ENCODE data around the gene HSPB1. TPM values are rescaled to one million over a fixed set of nuclear protein-coding genes. Genes with fewer than 3 reads are reported as not detected.
"Not testable (repeated sequence)": the region's sequence is repeated elsewhere in the genome, so short reads cannot be mapped to it uniquely, and the experiment has no call there.

Gene HSPB1
- total RNA-seq, 4 donors from 2014 or later = 59.0 to 139 (median 88.3) TPM

- TF ChIP-seq POLR2A (IDR thresholded peaks at IDR 0.05) = no peak
- TF ChIP-seq, protein P1, sequence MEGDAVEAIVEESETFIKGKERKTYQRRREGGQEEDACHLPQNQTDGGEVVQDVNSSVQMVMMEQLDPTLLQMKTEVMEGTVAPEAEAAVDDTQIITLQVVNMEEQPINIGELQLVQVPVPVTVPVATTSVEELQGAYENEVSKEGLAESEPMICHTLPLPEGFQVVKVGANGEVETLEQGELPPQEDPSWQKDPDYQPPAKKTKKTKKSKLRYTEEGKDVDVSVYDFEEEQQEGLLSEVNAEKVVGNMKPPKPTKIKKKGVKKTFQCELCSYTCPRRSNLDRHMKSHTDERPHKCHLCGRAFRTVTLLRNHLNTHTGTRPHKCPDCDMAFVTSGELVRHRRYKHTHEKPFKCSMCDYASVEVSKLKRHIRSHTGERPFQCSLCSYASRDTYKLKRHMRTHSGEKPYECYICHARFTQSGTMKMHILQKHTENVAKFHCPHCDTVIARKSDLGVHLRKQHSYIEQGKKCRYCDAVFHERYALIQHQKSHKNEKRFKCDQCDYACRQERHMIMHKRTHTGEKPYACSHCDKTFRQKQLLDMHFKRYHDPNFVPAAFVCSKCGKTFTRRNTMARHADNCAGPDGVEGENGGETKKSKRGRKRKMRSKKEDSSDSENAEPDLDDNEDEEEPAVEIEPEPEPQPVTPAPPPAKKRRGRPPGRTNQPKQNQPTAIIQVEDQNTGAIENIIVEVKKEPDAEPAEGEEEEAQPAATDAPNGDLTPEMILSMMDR (IDR thresholded peaks at IDR 0.05) = no peak
- Histone ChIP-seq H3K4me1 (peaks cover 0 to 16% (median 9%) of the 10 kb centered on the region in 4 donors), H3K27ac (no peak overlapping the region), H3K36me3 (no peaks in the 10 kb centered on the region), H3K4me3 (no peak overlapping the region), H3K27me3 (peaks cover 0 to 14% of the 10 kb centered on the region in 2 donors), H3K9me3 (no peaks in the 10 kb centered on the region)
- DNase-seq = no peak
These were observed 34.6 kb upstream of the HSPB1 start for GRCh38 chr7:76267894-76268183.

GRCh38 chr7:76268376-76268775 lies 34.1 kb upstream of the HSPB1 start:
- peaks cover 0 to 14% of the 10 kb centered on the region in 2 donors for H3K27me3 ChIP-seq
- no peak for TF ChIP-seq POLR2A (IDR thresholded peaks at IDR 0.05)
- TF ChIP-seq, protein P1 (IDR thresholded peaks at IDR 0.05) = no peak
- no peaks in the 10 kb centered on the region for H3K9me3 ChIP-seq
- H3K36me3 ChIP-seq = no peaks in the 10 kb centered on the region
- no peak overlapping the region for H3K4me3 ChIP-seq
- peaks cover 0 to 16% (median 9%) of the 10 kb centered on the region in 4 donors for H3K4me1 ChIP-seq
- no peak overlapping the region for H3K27ac ChIP-seq
- no peak for DNase-seq

DNA sequence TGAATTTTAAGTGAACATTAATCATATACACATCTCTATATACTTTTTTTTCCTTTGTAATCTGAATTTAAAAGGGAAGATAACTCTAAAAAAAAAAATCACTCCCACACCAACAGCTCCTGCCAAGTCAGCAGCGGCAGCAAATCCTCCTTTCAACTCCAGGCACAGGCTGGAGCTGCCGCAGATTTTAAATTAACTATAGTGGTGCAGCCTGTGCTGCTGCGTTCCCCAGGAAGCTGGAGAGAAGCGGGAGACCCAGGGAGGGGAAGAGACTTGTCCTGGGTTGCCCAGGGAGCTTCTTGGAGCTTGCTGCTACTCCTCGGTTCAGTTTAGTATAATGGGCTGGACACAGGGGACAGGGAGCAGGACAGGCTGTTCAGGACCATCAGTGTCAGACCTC lies 32.6 kb upstream of the HSPB1 start:
- no peak overlapping the region for H3K27ac ChIP-seq
- no peak for DNase-seq
- no peak overlapping the region for H3K4me3 ChIP-seq
- H3K36me3 ChIP-seq = no peaks in the 10 kb centered on the region
- TF ChIP-seq, protein P1 (IDR thresholded peaks at IDR 0.05) = no peak
- TF ChIP-seq POLR2A (IDR thresholded peaks at IDR 0.05) = no peak
- peaks cover 0 to 14% of the 10 kb centered on the region in 2 donors for H3K27me3 ChIP-seq
- peaks cover 0 to 16% (median 9%) of the 10 kb centered on the region in 4 donors for H3K4me1 ChIP-seq
- no peaks in the 10 kb centered on the region for H3K9me3 ChIP-seq

DNA sequence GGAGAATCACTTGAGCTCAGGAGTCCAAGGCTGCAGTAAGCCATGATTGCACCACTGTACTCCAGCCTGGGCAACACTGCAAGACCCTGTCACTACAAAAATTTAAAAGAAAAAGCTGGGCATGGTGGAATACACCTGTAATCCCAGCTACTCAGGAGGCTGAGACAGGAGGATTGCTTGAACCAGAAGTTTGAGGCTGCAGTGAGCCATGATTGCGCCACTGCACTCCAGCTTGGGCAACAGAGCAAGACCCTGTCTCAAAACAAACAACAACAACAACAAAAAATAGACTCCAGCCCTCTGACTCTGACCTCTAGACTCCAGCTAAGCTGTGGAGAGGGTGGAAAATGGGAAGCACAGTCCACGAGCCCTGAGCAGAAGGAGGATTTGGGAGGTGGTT lies 31.1 kb upstream of the HSPB1 start:
- H3K27ac ChIP-seq, H3K9me3 ChIP-seq, H3K36me3 ChIP-seq, DNase-seq, H3K4me3 ChIP-seq: not testable (repeated sequence)
- H3K4me1 ChIP-seq = peaks cover 0 to 16% (median 9%) of the 10 kb centered on the region in 4 donors
- peaks cover 0 to 14% of the 10 kb centered on the region in 2 donors for H3K27me3 ChIP-seq

DNA sequence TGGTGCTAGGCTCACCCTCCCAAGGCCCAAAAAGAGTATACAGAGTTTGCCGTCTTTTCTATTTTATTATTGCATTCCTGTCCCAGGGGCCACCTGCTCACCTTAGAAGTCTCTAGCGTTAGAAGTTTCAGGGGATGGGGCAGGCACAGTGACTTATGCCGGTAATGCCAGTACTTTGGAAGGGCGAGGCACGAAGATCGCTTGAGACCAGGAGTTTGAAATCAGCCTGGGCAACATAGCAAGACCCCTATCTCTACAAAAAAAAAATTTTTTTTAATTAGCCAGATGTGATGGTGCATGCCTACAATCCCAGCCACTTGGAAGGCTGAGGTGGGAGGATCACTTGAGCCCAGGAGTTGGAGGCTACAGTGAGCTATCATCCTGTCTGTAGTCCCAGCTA lies 30.3 kb upstream of the HSPB1 start:
- no peak for DNase-seq
- Histone ChIP-seq H3K4me3 (no peak overlapping the region), H3K9me3 (no peaks in the 10 kb centered on the region), H3K27me3 (peaks cover 0 to 8% of the 10 kb centered on the region in 2 donors), H3K36me3 (no peaks in the 10 kb centered on the region), H3K27ac (no peak overlapping the region), H3K4me1 (peaks cover 0 to 12% (median 2%) of the 10 kb centered on the region in 4 donors)
- TF ChIP-seq POLR2A (IDR thresholded peaks at IDR 0.05) = no peak
- TF ChIP-seq, protein P1 (IDR thresholded peaks at IDR 0.05) = no peak

DNA sequence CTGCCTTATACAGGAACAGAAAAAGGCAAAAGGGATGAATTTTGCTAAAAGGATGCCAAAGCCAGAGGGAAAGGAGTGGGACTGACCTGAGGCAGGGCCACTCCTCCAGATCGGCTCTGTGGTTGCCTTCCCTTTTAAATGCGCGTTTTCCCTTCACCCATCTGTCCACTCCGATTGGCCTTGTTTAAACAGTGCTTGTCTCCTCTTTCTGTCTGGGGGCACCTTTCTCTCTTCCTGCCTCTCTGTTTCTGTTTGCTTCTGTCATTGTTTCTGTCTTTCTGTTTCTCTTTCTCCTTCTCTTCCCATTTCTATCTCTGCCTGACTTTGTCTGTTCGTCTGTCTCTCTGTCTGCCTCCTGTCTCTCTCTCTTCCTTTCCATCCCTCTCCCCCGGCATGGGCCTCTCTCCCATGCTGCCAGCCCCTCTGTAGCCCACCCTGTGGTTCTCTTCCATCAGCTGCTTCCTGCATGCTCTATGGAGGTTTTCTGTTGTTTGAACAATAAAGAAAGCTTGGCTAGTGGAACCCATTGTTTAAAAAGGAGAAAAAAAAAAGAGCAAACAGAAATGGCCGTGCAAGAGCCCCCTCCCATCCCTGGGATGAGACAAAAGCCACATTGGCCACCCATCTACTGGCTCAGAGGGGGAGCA lies 29.5 kb upstream of the HSPB1 start:
- Histone ChIP-seq H3K27me3 (no peaks in the 10 kb centered on the region), H3K27ac (no peak overlapping the region), H3K4me1 (peaks cover 0 to 5% (median 0%) of the 10 kb centered on the region in 4 donors), H3K9me3 (no peaks in the 10 kb centered on the region), H3K4me3 (no peak overlapping the region), H3K36me3 (no peaks in the 10 kb centered on the region)
- DNase-seq = no peak
- TF ChIP-seq, protein P1 (IDR thresholded peaks at IDR 0.05) = no peak
- no peak for TF ChIP-seq POLR2A (IDR thresholded peaks at IDR 0.05)
